SK-N-SH treated with all-trans-retinoic acid at 6 μM for 48 hours (cell line): Measurements from ENCODE around the gene NEURL1.

ENCODE experiments used
- ISL1 ChIP-seq: fragments of 250-450 bp; sonication (Bioruptor Pico); IDR thresholded peaks from 2 replicates; pipeline ENCODE4 v2.1.2; 2022; ENCODE audit warnings: mild to moderate bottlenecking, moderate library complexity
- OSR1 ChIP-seq: fragments of 250-450 bp; sonication (Bioruptor Pico); IDR thresholded peaks from 2 replicates; pipeline ENCODE4 v1.8.0; 2022; ENCODE audit warnings: moderate library complexity, mild to moderate bottlenecking, inconsistent platforms
- PATZ1 ChIP-seq: fragments of 250-450 bp; sonication (Bioruptor Pico); IDR thresholded peaks from 2 replicates; pipeline ENCODE4 v1.8.0; 2020; ENCODE audit warnings: mild to moderate bottlenecking, moderate library complexity, borderline replicate concordance
- TCF4 ChIP-seq: fragments of 250-450 bp; sonication (Bioruptor Pico); IDR thresholded peaks from 2 replicates; pipeline ENCODE4 v1.8.0; 2021; ENCODE audit warnings: mild to moderate bottlenecking, moderate library complexity, borderline replicate concordance
- ZNF70 ChIP-seq: fragments of 450-650 bp; formaldehyde crosslinking; IDR thresholded peaks from 2 replicates; pipeline ENCODE4 v1.5.0; 2020; ENCODE audit warnings: mild to moderate bottlenecking, moderate library complexity
- TF ChIP-seq, protein P1 (sequence below): fragments of 250-450 bp; sonication (Bioruptor Pico); IDR thresholded peaks from 2 replicates; pipeline ENCODE4 v1.5.1; 2020; ENCODE audit warnings: low read depth, mild to moderate bottlenecking, moderate library complexity
- TF ChIP-seq, protein P2 (sequence below): fragments of 250-450 bp; sonication (Bioruptor Pico); IDR thresholded peaks from 2 replicates; pipeline ENCODE4 v1.8.0; 2021; ENCODE audit warnings: low read depth, mild to moderate bottlenecking, moderate library complexity, borderline replicate concordance

DNA sequence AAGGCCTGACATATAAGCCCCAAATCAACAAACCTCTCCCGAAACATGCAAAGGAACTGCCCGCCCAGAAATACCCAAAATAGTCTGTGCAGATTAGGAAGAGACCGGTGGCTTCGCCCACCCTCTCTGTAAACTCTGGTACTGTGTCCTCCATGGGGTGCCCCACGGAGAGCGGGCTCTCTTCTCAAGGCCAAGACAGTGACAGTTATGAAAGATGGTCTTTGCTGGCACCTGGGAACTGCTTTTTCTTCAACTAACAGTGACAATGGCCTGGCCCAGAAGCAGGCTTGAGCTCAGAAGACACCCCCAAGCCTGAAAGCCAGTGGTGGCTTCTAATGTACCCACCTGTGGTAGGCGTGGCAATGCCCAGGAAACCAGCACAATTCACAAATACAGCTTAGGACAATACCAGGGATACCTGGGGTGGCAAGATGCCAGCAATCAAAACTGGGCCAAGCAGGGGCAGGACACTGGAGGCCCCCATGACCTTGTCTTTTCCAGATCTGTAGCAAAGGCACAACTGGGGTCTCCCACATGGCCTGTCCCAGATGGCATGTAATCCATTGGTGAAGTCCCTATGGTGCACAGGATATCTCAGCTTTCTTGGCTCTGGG is 107.6 kb downstream of the NEURL1 start:
- TF ChIP-seq PATZ1 (CRISPR knock-in tag) (no peak), OSR1 (CRISPR knock-in tag) (no peak), ZNF70 (no peak), ISL1 (CRISPR knock-in tag) (no peak), TCF4 (CRISPR knock-in tag) (no peak)
- TF ChIP-seq, protein P1, sequence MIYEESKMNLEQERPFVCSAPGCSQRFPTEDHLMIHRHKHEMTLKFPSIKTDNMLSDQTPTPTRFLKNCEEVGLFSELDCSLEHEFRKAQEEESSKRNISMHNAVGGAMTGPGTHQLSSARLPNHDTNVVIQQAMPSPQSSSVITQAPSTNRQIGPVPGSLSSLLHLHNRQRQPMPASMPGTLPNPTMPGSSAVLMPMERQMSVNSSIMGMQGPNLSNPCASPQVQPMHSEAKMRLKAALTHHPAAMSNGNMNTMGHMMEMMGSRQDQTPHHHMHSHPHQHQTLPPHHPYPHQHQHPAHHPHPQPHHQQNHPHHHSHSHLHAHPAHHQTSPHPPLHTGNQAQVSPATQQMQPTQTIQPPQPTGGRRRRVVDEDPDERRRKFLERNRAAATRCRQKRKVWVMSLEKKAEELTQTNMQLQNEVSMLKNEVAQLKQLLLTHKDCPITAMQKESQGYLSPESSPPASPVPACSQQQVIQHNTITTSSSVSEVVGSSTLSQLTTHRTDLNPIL, result no peak
- TF ChIP-seq, protein P2, sequence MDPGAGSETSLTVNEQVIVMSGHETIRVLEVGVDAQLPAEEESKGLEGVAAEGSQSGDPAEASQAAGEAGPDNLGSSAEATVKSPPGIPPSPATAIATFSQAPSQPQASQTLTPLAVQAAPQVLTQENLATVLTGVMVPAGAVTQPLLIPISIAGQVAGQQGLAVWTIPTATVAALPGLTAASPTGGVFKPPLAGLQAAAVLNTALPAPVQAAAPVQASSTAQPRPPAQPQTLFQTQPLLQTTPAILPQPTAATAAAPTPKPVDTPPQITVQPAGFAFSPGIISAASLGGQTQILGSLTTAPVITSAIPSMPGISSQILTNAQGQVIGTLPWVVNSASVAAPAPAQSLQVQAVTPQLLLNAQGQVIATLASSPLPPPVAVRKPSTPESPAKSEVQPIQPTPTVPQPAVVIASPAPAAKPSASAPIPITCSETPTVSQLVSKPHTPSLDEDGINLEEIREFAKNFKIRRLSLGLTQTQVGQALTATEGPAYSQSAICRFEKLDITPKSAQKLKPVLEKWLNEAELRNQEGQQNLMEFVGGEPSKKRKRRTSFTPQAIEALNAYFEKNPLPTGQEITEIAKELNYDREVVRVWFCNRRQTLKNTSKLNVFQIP (CRISPR knock-in tag), result no peak
